ENCODE measurements around the gene SEC14L3. TPM values are rescaled to one million over a fixed set of nuclear protein-coding genes. Genes with fewer than 3 reads are reported as not detected.

SEC14L3 gene
- total and polyA plus RNA-seq, 2 of the 13 experiments (the other 11 are each of a cell fraction or from before 2014, with no cell fraction given): not detected

GRCh38 chr22:30506507-30506968 lies 34.7 kb upstream of the SEC14L3 start:
- intact Hi-C loops (cut with micrococcal nuclease; ENCODE audit: unreplicated experiment): no loop called here
- no peaks in the 10 kb centered on the region for H3K9me3 ChIP-seq (ENCODE audit: low read length)
- TF ChIP-seq ZNF687 (CRISPR knock-in tag; IDR thresholded peaks at IDR 0.05): peak; percentile 54
- TF ChIP-seq ZSCAN22 (CRISPR knock-in tag; IDR thresholded peaks at IDR 0.05): peak; percentile 92
- no peak for TF ChIP-seq ARID5B (CRISPR knock-in tag; IDR thresholded peaks at IDR 0.05)
- TF ChIP-seq SMYD3 (CRISPR knock-in tag; IDR thresholded peaks at IDR 0.05): no peak
- DNase-seq (ENCODE audit: low spot score) (no peak), ATAC-seq (no peak), FAIRE-seq (no peak)
- ChIA-PET CTCF (ENCODE audit: low intra/inter-chr PET ratio, low total read pairs) (no interaction called here), POLR2A (no interaction called here)
- BruUV-seq (replicated peaks): no TSS peak
- H3K27ac ChIP-seq (ENCODE audit: extremely low read length, insufficient read depth, low read length): no peak overlapping the region
- in situ Hi-C loops (cut with HindIII; ENCODE audit: extremely low pct_ligation_motif_present, low pct_unique_long_range_greater_than_20kb): no loop called here
- no peak overlapping the region for H3K4me3 ChIP-seq (replicated peaks in 1 of 3; ENCODE audit: insufficient read depth in 1 of 3, low read depth in 2 of 3, low read length in 3 of 3)
- WGBS (ENCODE audit: low lambda C conversion rate): 88% methylated on average over 6 of the region's 8 CpGs
- H2AFZ ChIP-seq (ENCODE audit: low read length): no peak overlapping the region
- no peaks in the 10 kb centered on the region for H3K36me3 ChIP-seq (replicated peaks in 1 of 2; ENCODE audit: control insufficient read depth in 1 of 2, insufficient read depth in 2 of 2, low read length in 2 of 2)
- no peaks in the 10 kb centered on the region for H3K79me2 ChIP-seq (ENCODE audit: insufficient read depth, low read length)
- no peaks in the 10 kb centered on the region for H3K27me3 ChIP-seq (ENCODE audit: control insufficient read depth in 1 of 2, insufficient read depth in 2 of 2, low read length in 2 of 2)
- H3K4me1 ChIP-seq (ENCODE audit: insufficient read depth, low read length): peaks cover 66% of the 10 kb centered on the region
- H3K4me2 ChIP-seq (ENCODE audit: low read depth, low read length): no peak overlapping the region
- no peaks in the 10 kb centered on the region for H4K20me1 ChIP-seq (ENCODE audit: insufficient read depth, low read length)
- no peak overlapping the region for H3K9ac ChIP-seq (ENCODE audit: insufficient read depth, low read depth, low read length)

Measured in HepG2 (cell line).